GM21423 (cell line): ENCODE measurements around the gene GBE1.

ENCODE experiments used
- ATAC-seq: cut with Tn5 transposase; IDR thresholded peaks from one replicate; pipeline ENCODE4 v1.9.1; 2021; ENCODE audit warnings: mild to moderate bottlenecking, moderate library complexity; ENCODE audit not compliant: unreplicated experiment

The GBE1 gene

GRCh38 chr3:81702126-81702525 lies 59.3 kb downstream of the GBE1 start:
- ATAC-seq: no peak

- no peak for ATAC-seq
Observed at GRCh38 chr3:81699536-81700320, 61.7 kb downstream of the GBE1 start.

- no peak for ATAC-seq
Observed at GRCh38 chr3:81696090-81696489, 65.4 kb downstream of the GBE1 start.

- no peak for ATAC-seq
Observed at GRCh38 chr3:81695302-81695701, 66.1 kb downstream of the GBE1 start.

- no peak for ATAC-seq
Observed at GRCh38 chr3:81694662-81695061, 66.8 kb downstream of the GBE1 start.

- no peak for ATAC-seq
Observed at GRCh38 chr3:81692766-81693165, 68.7 kb downstream of the GBE1 start.

- ATAC-seq: no peak
Observed at GRCh38 chr3:81689617-81690016, 71.8 kb downstream of the GBE1 start.

GRCh38 chr3:81684751-81685395 lies 76.6 kb downstream of the GBE1 start:
- ATAC-seq: no peak

GRCh38 chr3:81676706-81677456 lies 84.6 kb downstream of the GBE1 start:
- ATAC-seq: no peak

GRCh38 chr3:81674690-81675089 lies 86.8 kb downstream of the GBE1 start:
- no peak for ATAC-seq

- no peak for ATAC-seq
Observed at GRCh38 chr3:81668283-81668682, 93.2 kb downstream of the GBE1 start.

GRCh38 chr3:81666502-81667121 lies 94.8 kb downstream of the GBE1 start:
- peak; percentile 63 for ATAC-seq

GRCh38 chr3:81663114-81663513 lies 98.3 kb downstream of the GBE1 start:
- ATAC-seq: no peak

- ATAC-seq: no peak
Observed at GRCh38 chr3:81660036-81660435, 101.4 kb downstream of the GBE1 start.

- no peak for ATAC-seq
Observed at GRCh38 chr3:81658322-81658997, 103.0 kb downstream of the GBE1 start.

- ATAC-seq: no peak
Observed at GRCh38 chr3:81651139-81651538, 110.3 kb downstream of the GBE1 start.

- ATAC-seq: no peak
Observed at GRCh38 chr3:81650187-81650586, 111.3 kb downstream of the GBE1 start.

- no peak for ATAC-seq
Observed at GRCh38 chr3:81645248-81645647, 116.2 kb downstream of the GBE1 start.

GRCh38 chr3:81643721-81644120 lies 117.7 kb downstream of the GBE1 start:
- no peak for ATAC-seq

- no peak for ATAC-seq
Observed at GRCh38 chr3:81638480-81638879, 123.0 kb downstream of the GBE1 start.

- no peak for ATAC-seq
Observed at GRCh38 chr3:81632659-81633058, 128.8 kb downstream of the GBE1 start.
